HEK293 (cell line): Measurements from ENCODE around the gene DPEP1.

Experiments used
- EGR2 ChIP-seq: fragments of 450-650 bp; formaldehyde crosslinking; IDR thresholded peaks from 2 replicates; pipeline ENCODE4 v1.5.1; 2016; ENCODE audit warnings: low read depth, missing biosample characterization, missing genetic modification characterization
- GLIS2 ChIP-seq: fragments of 450-650 bp; formaldehyde crosslinking; IDR thresholded peaks from 2 replicates; pipeline ENCODE4 v1.5.1; 2016; ENCODE audit warnings: missing biosample characterization, missing genetic modification characterization
- HOXA7 ChIP-seq: sonication (generic); formaldehyde crosslinking; IDR thresholded peaks from 2 replicates; pipeline ENCODE4 v1.8.1; 2022; ENCODE audit warnings: missing genetic modification reagents, borderline replicate concordance
- HOXC10 ChIP-seq: sonication (generic); formaldehyde crosslinking; IDR thresholded peaks from 2 replicates; pipeline ENCODE4 v1.8.1; 2023; ENCODE audit warnings: mild to moderate bottlenecking, missing genetic modification reagents
- HOXD13 ChIP-seq: sonication (generic); formaldehyde crosslinking; IDR thresholded peaks from 2 replicates; pipeline ENCODE4 v1.8.0; 2022; ENCODE audit warnings: missing genetic modification reagents, borderline replicate concordance
- KLF10 ChIP-seq: fragments of 450-650 bp; IDR thresholded peaks from 2 replicates; pipeline ENCODE4 v1.5.1; 2018; ENCODE audit warnings: missing biosample characterization, mild to moderate bottlenecking, missing genetic modification characterization
- MZF1 ChIP-seq: fragments of 450-650 bp; formaldehyde crosslinking; IDR thresholded peaks from 2 replicates; pipeline ENCODE4 v1.5.1; 2017; ENCODE audit warnings: missing biosample characterization, missing genetic modification characterization, borderline replicate concordance
- OVOL3 ChIP-seq: fragments of 450-650 bp; formaldehyde crosslinking; IDR thresholded peaks from 2 replicates; pipeline ENCODE4 v1.5.1; 2016; ENCODE audit warnings: missing biosample characterization, missing genetic modification characterization
- SP7 ChIP-seq: fragments of 450-650 bp; formaldehyde crosslinking; IDR thresholded peaks from 2 replicates; pipeline ENCODE4 v1.5.1; 2016; ENCODE audit warnings: missing biosample characterization, missing genetic modification characterization
- YY1 ChIP-seq: fragments of 450-650 bp; formaldehyde crosslinking; IDR thresholded peaks from 2 replicates; pipeline ENCODE4 v1.5.1; 2018; ENCODE audit warnings: missing biosample characterization, missing genetic modification characterization
- ZBTB20 ChIP-seq: fragments of 450-650 bp; formaldehyde crosslinking; IDR thresholded peaks from 2 replicates; pipeline ENCODE4 v1.5.1; 2016; ENCODE audit warnings: missing biosample characterization, missing genetic modification characterization
- ZNF140 ChIP-seq: fragments of 450-650 bp; formaldehyde crosslinking; IDR thresholded peaks from 2 replicates; pipeline ENCODE4 v1.5.1; 2016; ENCODE audit warnings: missing biosample characterization, missing genetic modification characterization
- ZNF146 ChIP-seq: fragments of 450-650 bp; formaldehyde crosslinking; IDR thresholded peaks from 2 replicates; pipeline ENCODE4 v1.5.1; 2016; ENCODE audit warnings: missing biosample characterization, missing genetic modification characterization
- ZNF202 ChIP-seq: fragments of 450-650 bp; formaldehyde crosslinking; IDR thresholded peaks from 2 replicates; pipeline ENCODE4 v1.5.1; 2016; ENCODE audit warnings: missing biosample characterization, missing genetic modification characterization, borderline replicate concordance
- ZNF214 ChIP-seq: fragments of 450-650 bp; formaldehyde crosslinking; IDR thresholded peaks from 2 replicates; pipeline ENCODE4 v1.5.1; 2017; ENCODE audit warnings: missing biosample characterization, mild to moderate bottlenecking, missing genetic modification characterization, borderline replicate concordance
- ZNF221 ChIP-seq: fragments of 450-650 bp; formaldehyde crosslinking; IDR thresholded peaks from 2 replicates; pipeline ENCODE4 v1.5.1; 2017; ENCODE audit warnings: missing biosample characterization, missing genetic modification characterization, borderline replicate concordance
- ZNF239 ChIP-seq: fragments of 450-650 bp; formaldehyde crosslinking; IDR thresholded peaks from 2 replicates; pipeline ENCODE4 v1.5.1; 2016; ENCODE audit warnings: missing biosample characterization, missing genetic modification characterization
- ZNF354C ChIP-seq: fragments of 450-650 bp; formaldehyde crosslinking; IDR thresholded peaks from 2 replicates; pipeline ENCODE4 v1.5.1; 2016; ENCODE audit warnings: missing biosample characterization, missing genetic modification characterization, low read depth, borderline replicate concordance
- ZNF473 ChIP-seq: fragments of 450-650 bp; formaldehyde crosslinking; IDR thresholded peaks from 2 replicates; pipeline ENCODE4 v1.5.1; 2017; ENCODE audit warnings: missing biosample characterization, missing genetic modification characterization
- ZNF521 ChIP-seq: fragments of 450-650 bp; formaldehyde crosslinking; IDR thresholded peaks from 2 replicates; pipeline ENCODE4 v1.5.1; 2017; ENCODE audit warnings: missing biosample characterization, mild to moderate bottlenecking, missing genetic modification characterization
- ZNF558 ChIP-seq: fragments of 450-650 bp; formaldehyde crosslinking; IDR thresholded peaks from 2 replicates; pipeline ENCODE4 v1.5.1; 2016; ENCODE audit warnings: missing biosample characterization, missing genetic modification characterization
- ZNF626 ChIP-seq: fragments of 450-650 bp; sonication (Bioruptor Pico); formaldehyde crosslinking; IDR thresholded peaks from 2 replicates; pipeline ENCODE4 v1.5.1; 2018; ENCODE audit warnings: missing biosample characterization, missing genetic modification characterization, inconsistent platforms
- ZNF629 ChIP-seq: fragments of 450-650 bp; formaldehyde crosslinking; IDR thresholded peaks from 2 replicates; pipeline ENCODE4 v1.5.1; 2017; ENCODE audit warnings: missing biosample characterization, missing genetic modification characterization
- ZNF707 ChIP-seq: fragments of 450-650 bp; formaldehyde crosslinking; IDR thresholded peaks from 2 replicates; pipeline ENCODE4 v1.5.1; 2016; ENCODE audit warnings: missing biosample characterization, missing genetic modification characterization
- ZNF777 ChIP-seq: fragments of 450-650 bp; formaldehyde crosslinking; IDR thresholded peaks from 2 replicates; pipeline ENCODE4 v1.5.1; 2017; ENCODE audit warnings: missing biosample characterization, missing genetic modification characterization, borderline replicate concordance
- ZNF791 ChIP-seq: fragments of 450-650 bp; formaldehyde crosslinking; IDR thresholded peaks from 2 replicates; pipeline ENCODE4 v1.5.1; 2016; ENCODE audit warnings: missing biosample characterization, missing genetic modification characterization
- ZNF830 ChIP-seq: fragments of 450-650 bp; IDR thresholded peaks from 2 replicates; pipeline ENCODE4 v1.5.0; 2018; ENCODE audit warnings: missing biosample characterization, missing genetic modification characterization, low read depth, mild to moderate bottlenecking, moderate library complexity
- TF ChIP-seq, protein P1 (sequence below): IDR thresholded peaks from 2 replicates; pipeline ENCODE4 v1.6.1; 2011; ENCODE audit warnings: mild to moderate bottlenecking, low read depth, low read length, borderline replicate concordance
- TF ChIP-seq, protein P2 (sequence below): fragments of 450-650 bp; formaldehyde crosslinking; IDR thresholded peaks from 2 replicates; pipeline ENCODE4 v1.5.1; 2016; ENCODE audit warnings: missing biosample characterization, missing genetic modification characterization
- TF ChIP-seq, protein P3 (sequence below): fragments of 450-650 bp; formaldehyde crosslinking; IDR thresholded peaks from 2 replicates; pipeline ENCODE4 v1.5.1; 2016; ENCODE audit warnings: missing biosample characterization, missing genetic modification characterization
- TF ChIP-seq, protein P4 (sequence below): fragments of 450-650 bp; formaldehyde crosslinking; IDR thresholded peaks from 2 replicates; pipeline ENCODE4 v1.5.1; 2017; ENCODE audit warnings: missing biosample characterization, missing genetic modification characterization
- TF ChIP-seq, protein P5 (sequence below): fragments of 450-650 bp; formaldehyde crosslinking; IDR thresholded peaks from 2 replicates; pipeline ENCODE4 v1.5.1; 2017; ENCODE audit warnings: missing biosample characterization, missing genetic modification characterization
- TF ChIP-seq, protein P6 (sequence below): fragments of 450-650 bp; formaldehyde crosslinking; IDR thresholded peaks from 2 replicates; pipeline ENCODE4 v1.5.1; 2016; ENCODE audit warnings: missing biosample characterization, missing genetic modification characterization

Gene DPEP1

DNA sequence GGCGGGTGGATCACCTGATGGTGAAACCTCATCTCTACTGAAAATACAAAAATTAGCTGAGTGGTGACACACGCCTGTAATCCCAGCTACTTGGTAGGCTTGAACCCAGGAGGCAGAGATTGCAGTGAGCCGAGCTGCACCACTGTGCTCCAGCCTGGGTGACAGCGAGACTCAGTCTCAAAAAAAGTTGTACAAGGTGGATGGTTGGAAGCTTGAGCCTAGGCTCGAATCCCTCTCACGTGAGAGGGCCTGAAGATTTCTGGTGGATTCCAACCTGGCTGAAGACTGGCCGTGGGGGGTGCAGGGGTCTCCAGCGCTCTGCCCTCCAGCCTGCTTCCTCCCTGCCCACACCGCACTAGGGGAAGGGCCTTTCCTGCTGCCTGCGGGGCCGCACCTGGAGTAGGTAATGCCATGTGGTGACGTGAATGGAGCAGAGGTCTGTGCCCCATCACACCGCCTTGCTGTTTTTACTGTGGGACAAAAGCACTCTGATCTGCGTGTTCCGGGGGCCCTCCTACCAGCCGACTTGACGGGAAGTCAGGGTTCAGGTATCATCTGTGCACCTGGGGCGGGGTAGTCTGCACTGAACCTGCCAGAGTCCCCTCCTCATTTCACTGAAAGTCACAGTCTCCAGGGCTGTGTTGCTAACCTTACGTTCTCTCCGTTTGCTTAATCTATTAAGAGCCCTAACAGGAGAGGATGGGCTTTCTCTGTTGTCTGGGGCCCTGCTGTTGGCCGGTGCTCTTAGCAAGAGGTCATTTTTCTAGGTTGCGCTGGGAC, 48.8 kb upstream of the DPEP1 start (continued):
- TF ChIP-seq ZNF221 (no peak), ZNF521 (no peak), ZNF239 (tag by site-specific recombination) (no peak), GLIS2 (peak; percentile 71), ZNF791 (tag by site-specific recombination) (no peak), ZNF707 (tag by site-specific recombination) (no peak), HOXA7 (CRISPR knock-in tag) (no peak), ZNF354C (tag by site-specific recombination) (no peak), ZNF777 (tag by site-specific recombination) (no peak), KLF10 (tag by site-specific recombination) (no peak), EGR2 (tag by site-specific recombination) (no peak), ZNF830 (no peak), ZBTB20 (peak; percentile 99), SP7 (tag by site-specific recombination) (no peak), ZNF202 (tag by site-specific recombination) (no peak), ZNF214 (tag by site-specific recombination) (no peak), ZNF146 (tag by site-specific recombination) (no peak), OVOL3 (tag by site-specific recombination) (no peak), ZNF140 (tag by site-specific recombination) (no peak), YY1 (no peak), ZNF629 (tag by site-specific recombination) (peak; percentile 70), ZNF473 (tag by site-specific recombination) (no peak), HOXD13 (no peak), ZNF626 (tag by site-specific recombination) (no peak), HOXC10 (CRISPR knock-in tag) (no peak), MZF1 (peak; percentile 26; the same call in 1 of the 2 replicates), ZNF558 (tag by site-specific recombination) (no peak)
- TF ChIP-seq, protein P1, sequence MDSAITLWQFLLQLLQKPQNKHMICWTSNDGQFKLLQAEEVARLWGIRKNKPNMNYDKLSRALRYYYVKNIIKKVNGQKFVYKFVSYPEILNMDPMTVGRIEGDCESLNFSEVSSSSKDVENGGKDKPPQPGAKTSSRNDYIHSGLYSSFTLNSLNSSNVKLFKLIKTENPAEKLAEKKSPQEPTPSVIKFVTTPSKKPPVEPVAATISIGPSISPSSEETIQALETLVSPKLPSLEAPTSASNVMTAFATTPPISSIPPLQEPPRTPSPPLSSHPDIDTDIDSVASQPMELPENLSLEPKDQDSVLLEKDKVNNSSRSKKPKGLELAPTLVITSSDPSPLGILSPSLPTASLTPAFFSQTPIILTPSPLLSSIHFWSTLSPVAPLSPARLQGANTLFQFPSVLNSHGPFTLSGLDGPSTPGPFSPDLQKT = no peak
- TF ChIP-seq, protein P2, sequence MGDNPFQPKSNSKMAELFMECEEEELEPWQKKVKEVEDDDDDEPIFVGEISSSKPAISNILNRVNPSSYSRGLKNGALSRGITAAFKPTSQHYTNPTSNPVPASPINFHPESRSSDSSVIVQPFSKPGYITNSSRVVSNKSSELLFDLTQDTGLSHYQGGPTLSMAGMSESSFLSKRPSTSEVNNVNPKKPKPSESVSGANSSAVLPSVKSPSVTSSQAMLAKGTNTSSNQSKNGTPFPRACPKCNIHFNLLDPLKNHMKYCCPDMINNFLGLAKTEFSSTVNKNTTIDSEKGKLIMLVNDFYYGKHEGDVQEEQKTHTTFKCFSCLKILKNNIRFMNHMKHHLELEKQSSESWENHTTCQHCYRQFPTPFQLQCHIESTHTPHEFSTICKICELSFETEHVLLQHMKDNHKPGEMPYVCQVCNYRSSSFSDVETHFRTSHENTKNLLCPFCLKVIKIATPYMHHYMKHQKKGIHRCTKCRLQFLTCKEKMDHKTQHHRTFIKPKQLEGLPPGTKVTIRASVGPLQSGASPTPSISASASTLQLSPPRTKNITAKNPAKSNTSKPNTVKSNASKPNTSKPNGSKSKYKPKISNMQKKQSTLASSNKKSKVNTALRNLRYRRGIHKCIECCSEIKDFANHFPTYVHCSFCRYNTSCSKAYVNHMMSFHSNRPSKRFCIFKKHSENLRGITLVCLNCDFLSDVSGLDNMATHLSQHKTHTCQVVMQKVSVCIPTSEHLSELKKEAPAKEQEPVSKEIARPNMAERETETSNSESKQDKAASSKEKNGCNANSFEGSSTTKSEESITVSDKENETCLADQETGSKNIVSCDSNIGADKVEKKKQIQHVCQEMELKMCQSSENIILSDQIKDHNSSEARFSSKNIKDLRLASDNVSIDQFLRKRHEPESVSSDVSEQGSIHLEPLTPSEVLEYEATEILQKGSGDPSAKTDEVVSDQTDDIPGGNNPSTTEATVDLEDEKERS (tag by site-specific recombination) = no peak
- TF ChIP-seq, protein P3, sequence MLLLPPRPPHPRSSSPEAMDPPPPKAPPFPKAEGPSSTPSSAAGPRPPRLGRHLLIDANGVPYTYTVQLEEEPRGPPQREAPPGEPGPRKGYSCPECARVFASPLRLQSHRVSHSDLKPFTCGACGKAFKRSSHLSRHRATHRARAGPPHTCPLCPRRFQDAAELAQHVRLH (tag by site-specific recombination) = no peak
- TF ChIP-seq, protein P4, sequence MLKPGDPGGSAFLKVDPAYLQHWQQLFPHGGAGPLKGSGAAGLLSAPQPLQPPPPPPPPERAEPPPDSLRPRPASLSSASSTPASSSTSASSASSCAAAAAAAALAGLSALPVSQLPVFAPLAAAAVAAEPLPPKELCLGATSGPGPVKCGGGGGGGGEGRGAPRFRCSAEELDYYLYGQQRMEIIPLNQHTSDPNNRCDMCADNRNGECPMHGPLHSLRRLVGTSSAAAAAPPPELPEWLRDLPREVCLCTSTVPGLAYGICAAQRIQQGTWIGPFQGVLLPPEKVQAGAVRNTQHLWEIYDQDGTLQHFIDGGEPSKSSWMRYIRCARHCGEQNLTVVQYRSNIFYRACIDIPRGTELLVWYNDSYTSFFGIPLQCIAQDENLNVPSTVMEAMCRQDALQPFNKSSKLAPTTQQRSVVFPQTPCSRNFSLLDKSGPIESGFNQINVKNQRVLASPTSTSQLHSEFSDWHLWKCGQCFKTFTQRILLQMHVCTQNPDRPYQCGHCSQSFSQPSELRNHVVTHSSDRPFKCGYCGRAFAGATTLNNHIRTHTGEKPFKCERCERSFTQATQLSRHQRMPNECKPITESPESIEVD = no peak
- TF ChIP-seq, protein P5, sequence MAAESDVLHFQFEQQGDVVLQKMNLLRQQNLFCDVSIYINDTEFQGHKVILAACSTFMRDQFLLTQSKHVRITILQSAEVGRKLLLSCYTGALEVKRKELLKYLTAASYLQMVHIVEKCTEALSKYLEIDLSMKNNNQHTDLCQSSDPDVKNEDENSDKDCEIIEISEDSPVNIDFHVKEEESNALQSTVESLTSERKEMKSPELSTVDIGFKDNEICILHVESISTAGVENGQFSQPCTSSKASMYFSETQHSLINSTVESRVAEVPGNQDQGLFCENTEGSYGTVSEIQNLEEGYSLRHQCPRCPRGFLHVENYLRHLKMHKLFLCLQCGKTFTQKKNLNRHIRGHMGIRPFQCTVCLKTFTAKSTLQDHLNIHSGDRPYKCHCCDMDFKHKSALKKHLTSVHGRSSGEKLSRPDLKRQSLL (tag by site-specific recombination) = peak; percentile 83
- TF ChIP-seq, protein P6, sequence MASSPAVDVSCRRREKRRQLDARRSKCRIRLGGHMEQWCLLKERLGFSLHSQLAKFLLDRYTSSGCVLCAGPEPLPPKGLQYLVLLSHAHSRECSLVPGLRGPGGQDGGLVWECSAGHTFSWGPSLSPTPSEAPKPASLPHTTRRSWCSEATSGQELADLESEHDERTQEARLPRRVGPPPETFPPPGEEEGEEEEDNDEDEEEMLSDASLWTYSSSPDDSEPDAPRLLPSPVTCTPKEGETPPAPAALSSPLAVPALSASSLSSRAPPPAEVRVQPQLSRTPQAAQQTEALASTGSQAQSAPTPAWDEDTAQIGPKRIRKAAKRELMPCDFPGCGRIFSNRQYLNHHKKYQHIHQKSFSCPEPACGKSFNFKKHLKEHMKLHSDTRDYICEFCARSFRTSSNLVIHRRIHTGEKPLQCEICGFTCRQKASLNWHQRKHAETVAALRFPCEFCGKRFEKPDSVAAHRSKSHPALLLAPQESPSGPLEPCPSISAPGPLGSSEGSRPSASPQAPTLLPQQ (tag by site-specific recombination) = no peak
